Transverse colon (tissue), 4 donors: Measurements from ENCODE around the gene RAB40A. TPM values are rescaled to one million over a fixed set of nuclear protein-coding genes. Genes with fewer than 3 reads are reported as not detected.
"Not testable (repeated sequence)": the region's sequence is repeated elsewhere in the genome, so short reads cannot be mapped to it uniquely, and the experiment has no call there.

ENCODE experiments used
- DNase-seq: peaks from one replicate; pipeline ENCODE4 v3.0.0-alpha.2; 2019
- H3K27ac ChIP-seq, 4 donors: fragments of 200-600 bp; sonication (generic); 2 replicates each; pipeline ENCODE4 v1.5.1; 2016 to 2018; ENCODE audit warnings: inconsistent platforms in 4 of 4
- H3K27me3 ChIP-seq: fragments of 200-600 bp; sonication (generic); 2 replicates; pipeline ENCODE4 v1.5.1; 2017; ENCODE audit warnings: inconsistent platforms
- H3K36me3 ChIP-seq, 4 donors: fragments of 200-600 bp; sonication (generic); 2 replicates each; pipeline ENCODE4 v1.5.1; 2017 to 2019; ENCODE audit warnings: inconsistent platforms in 4 of 4
- H3K4me1 ChIP-seq, 4 donors: fragments of 200-600 bp; sonication (generic); 2 replicates each; pipeline ENCODE4 v1.5.1; 2017 to 2020; ENCODE audit warnings: inconsistent platforms in 4 of 4
- H3K4me3 ChIP-seq, 4 donors: fragments of 200-600 bp; sonication (generic); 1 replicate in 1 of 4; 2 replicates in 3 of 4; pipeline versions ENCODE4 v1.5.1 to v1.6.1; 2017 to 2019; ENCODE audit warnings: inconsistent platforms in 4 of 4
- H3K9me3 ChIP-seq, 2 donors: fragments of 200-600 bp; sonication (generic); 2 replicates each; pipeline ENCODE4 v1.5.1; 2017 to 2019; ENCODE audit warnings: inconsistent platforms in 2 of 2
- EP300 ChIP-seq: sonication (generic); formaldehyde crosslinking; IDR thresholded peaks from one replicate; pipeline ENCODE4 v1.6.1; 2017; ENCODE audit warnings: antibody characterized with exemption, low read depth
- POLR2A ChIP-seq: fragments of 450-650 bp; IDR thresholded peaks from one replicate; pipeline ENCODE4 v1.6.1; 2016; ENCODE audit warnings: antibody characterized with exemption, mild to moderate bottlenecking, moderate library complexity
- POLR2AphosphoS5 ChIP-seq, 3 donors: sonication (generic); formaldehyde crosslinking; IDR thresholded peaks; one replicate each; pipeline ENCODE4 v1.6.1; 2016; ENCODE audit warnings: antibody characterized with exemption in 3 of 3
- WGBS, 2 donors: methylation state at CpG; one replicate each; pipeline ENCODE4 v1.1.5; 2018; ENCODE audit warnings: low coverage in 1 of 2; 5-methylcytosine and 5-hydroxymethylcytosine counted together
- in situ Hi-C, 4 donors: fragments of 200-750 bp; cut with MboI; loops; one replicate each; pipeline versions ENCODE4 v1.15.0 to v1.15.1; 2017; ENCODE audit warnings: low sequenced_read_pairs in 3 of 4, low pct_ligation_motif_present in 1 of 4, low pct_unique_long_range_greater_than_20kb in 1 of 4
- intact Hi-C: fragments of 100-400 bp; cut with DNase I; formaldehyde crosslinking; loops from one replicate; pipeline ENCODE4 v1.15.1; 2023; ENCODE audit warnings: low total_unique reads
- total RNA-seq, 4 donors: library from RNA; depleted of rRNA; stranded (reverse); fragments of >200 nt; gene quantifications; one replicate each; pipeline ENCODE4 v1.1.0, GENCODE V29; 2016
- TF ChIP-seq, protein P1 (sequence below), 5 experiments: fragments of 200-600 bp in 3 of 5; fragments of 450-650 bp in 2 of 5; sonication (generic) in 3 of 5; IDR thresholded peaks; 1 replicate in 2 of 5; 2 replicates in 3 of 5; pipeline ENCODE4 v1.5.1; 2016 to 2017; ENCODE audit warnings: antibody characterized with exemption in 5 of 5, inconsistent platforms in 3 of 5, mild to moderate bottlenecking in 2 of 5, moderate library complexity in 1 of 5

The RAB40A gene
- total RNA-seq, 4 donors from 2014 or later, result 0.55 to 1.4 TPM; not detected in 2

DNA sequence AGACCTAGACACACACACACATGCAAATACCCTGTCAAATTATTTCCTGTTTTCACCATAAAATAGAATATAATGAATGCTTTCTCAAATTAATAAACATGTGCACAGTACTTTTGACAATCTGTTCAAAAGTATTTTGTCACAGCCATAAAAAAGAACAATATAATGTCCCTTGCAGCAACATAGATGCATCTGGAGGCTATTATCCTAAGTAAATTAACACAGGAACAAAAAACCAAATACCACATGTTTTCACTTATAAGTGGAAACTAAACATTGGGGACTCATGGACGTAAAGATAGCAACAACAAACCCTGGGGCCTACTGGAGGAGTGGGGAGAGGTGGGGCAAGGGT lies 15.5 kb downstream of the RAB40A start:
- H3K9me3 ChIP-seq, result no peaks in the 10 kb centered on the region
- H3K4me3 ChIP-seq, result no peak overlapping the region
- intact Hi-C loops, result no loop called here
- in situ Hi-C loops, result no loop called here
- TF ChIP-seq EP300, result no peak
- TF ChIP-seq, protein P1, sequence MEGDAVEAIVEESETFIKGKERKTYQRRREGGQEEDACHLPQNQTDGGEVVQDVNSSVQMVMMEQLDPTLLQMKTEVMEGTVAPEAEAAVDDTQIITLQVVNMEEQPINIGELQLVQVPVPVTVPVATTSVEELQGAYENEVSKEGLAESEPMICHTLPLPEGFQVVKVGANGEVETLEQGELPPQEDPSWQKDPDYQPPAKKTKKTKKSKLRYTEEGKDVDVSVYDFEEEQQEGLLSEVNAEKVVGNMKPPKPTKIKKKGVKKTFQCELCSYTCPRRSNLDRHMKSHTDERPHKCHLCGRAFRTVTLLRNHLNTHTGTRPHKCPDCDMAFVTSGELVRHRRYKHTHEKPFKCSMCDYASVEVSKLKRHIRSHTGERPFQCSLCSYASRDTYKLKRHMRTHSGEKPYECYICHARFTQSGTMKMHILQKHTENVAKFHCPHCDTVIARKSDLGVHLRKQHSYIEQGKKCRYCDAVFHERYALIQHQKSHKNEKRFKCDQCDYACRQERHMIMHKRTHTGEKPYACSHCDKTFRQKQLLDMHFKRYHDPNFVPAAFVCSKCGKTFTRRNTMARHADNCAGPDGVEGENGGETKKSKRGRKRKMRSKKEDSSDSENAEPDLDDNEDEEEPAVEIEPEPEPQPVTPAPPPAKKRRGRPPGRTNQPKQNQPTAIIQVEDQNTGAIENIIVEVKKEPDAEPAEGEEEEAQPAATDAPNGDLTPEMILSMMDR (IDR thresholded peaks at IDR 0.05), result no peak
- no peak for TF ChIP-seq POLR2A
- no peak for TF ChIP-seq POLR2AphosphoS5 (IDR thresholded peaks at IDR 0.05)
- no peaks in the 10 kb centered on the region for H3K36me3 ChIP-seq
- DNase-seq, result no peak
- WGBS, 2 donors, result 50% methylated on average over 1 of the region's 1 CpG; no CpG with 5 or more reads in 1 of the 2 donors
- H3K27ac ChIP-seq, result no peak overlapping the region
- H3K4me1 ChIP-seq, result no peaks in the 10 kb centered on the region
- no peaks in the 10 kb centered on the region for H3K27me3 ChIP-seq

DNA sequence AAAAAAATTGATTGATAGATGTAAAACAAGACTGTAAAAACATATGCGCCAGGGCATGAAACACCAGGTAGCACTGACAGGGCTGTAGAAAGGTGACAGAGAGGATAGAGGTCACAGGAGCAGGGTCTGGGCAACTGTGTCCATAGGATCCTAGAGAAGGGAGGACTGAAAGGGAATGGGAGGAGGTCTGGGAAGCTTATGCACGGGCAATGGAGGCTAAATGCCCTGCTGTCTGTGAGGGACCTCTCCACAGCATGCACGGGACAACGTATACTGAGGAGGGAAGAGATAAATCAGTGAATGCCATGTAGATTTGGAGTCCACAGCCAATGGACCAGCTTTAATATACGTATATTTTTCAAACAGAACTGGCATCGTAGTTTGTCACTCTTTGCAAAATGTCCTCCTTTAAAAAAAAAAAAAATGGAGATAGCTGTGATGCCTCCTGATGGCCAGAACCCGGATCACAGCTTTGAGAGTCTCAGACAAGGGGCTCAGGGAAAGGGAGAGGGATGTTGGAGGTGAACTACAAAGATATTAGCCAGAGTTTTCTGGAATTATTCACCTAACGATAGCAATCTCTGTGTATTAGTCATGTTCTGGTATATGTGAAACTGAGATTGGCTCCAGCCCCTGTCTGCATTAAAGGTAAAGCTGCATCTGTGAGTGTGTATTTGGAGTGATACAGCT lies 16.0 kb downstream of the RAB40A start:
- WGBS, 2 donors, result 0 to 65% methylated on average over 1 to 8 of the region's 8 CpGs
- H3K4me1 ChIP-seq, result no peaks in the 10 kb centered on the region
- TF ChIP-seq POLR2A, result no peak
- TF ChIP-seq, protein P1 (IDR thresholded peaks at IDR 0.05), result no peak
- TF ChIP-seq EP300, result no peak
- no peaks in the 10 kb centered on the region for H3K9me3 ChIP-seq
- H3K27me3 ChIP-seq, result no peaks in the 10 kb centered on the region
- no peak for DNase-seq
- intact Hi-C loops, result no loop called here
- no peak overlapping the region for H3K27ac ChIP-seq
- in situ Hi-C loops, result no loop called here
- H3K36me3 ChIP-seq, result no peaks in the 10 kb centered on the region
- no peak overlapping the region for H3K4me3 ChIP-seq

DNA sequence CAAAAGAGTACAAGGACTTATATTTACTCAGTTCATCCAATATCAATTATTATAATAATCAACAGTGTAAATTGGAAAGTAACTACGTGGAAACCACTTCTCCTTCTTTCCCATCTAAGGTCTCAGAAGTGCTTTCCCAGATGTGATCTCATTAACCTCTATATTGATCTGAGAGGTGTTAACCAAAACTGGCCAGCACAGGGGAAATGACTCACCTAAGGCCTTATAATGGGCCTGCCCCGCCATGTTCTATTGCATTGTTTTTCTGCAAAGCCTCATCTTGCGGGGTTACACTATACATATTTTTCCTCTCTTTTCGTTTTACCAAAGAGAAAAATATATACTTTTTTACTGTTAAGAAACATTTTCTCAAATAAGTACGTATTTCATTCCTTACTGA lies 20.5 kb downstream of the RAB40A start:
- whole genome bisulfite sequencing, 2 donors, result 80 to 100% methylated on average over 3 to 5 of the region's 5 CpGs
- intact Hi-C loops, result no loop called here

DNA sequence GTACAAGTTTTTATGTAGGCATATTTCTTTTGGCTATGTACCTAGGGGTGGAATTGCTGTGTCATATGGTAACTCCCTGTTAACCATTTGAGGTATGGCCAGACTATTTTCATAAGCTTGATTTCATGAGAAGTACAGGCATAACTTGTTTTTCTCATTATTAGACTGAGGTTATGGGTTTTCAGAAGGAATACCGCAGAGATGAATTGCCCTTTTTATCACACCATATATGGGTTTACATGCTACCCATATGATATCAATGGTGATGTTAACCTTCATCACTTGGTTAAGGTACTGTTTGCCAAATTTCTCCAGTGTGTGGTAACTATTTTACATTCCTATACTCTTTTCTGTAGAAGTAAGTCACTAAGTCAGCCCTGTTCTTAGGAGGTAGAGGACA lies 23.5 kb downstream of the RAB40A start:
- Histone ChIP-seq H3K27ac (no peak overlapping the region), H3K9me3 (no peaks in the 10 kb centered on the region), H3K27me3 (no peaks in the 10 kb centered on the region), H3K36me3 (no peaks in the 10 kb centered on the region), H3K4me3 (no peak overlapping the region), H3K4me1 (no peaks in the 10 kb centered on the region)
- intact Hi-C loops (no loop called here), in situ Hi-C loops (no loop called here)
- DNase-seq, result no peak
- TF ChIP-seq, protein P1 (IDR thresholded peaks at IDR 0.05), result no peak
- 80% methylated on average over 1 of the region's 1 CpG; no CpG with 5 or more reads in 1 of the 2 donors for WGBS, 2 donors

More for the DNA sequence above, 20.5 kb downstream of the RAB40A start:
- no peaks in the 10 kb centered on the region for H3K9me3 ChIP-seq
- H3K36me3 ChIP-seq, result no peaks in the 10 kb centered on the region
- H3K27me3 ChIP-seq, result no peaks in the 10 kb centered on the region
- in situ Hi-C loops, result no loop called here
- H3K4me1 ChIP-seq, result no peaks in the 10 kb centered on the region
- TF ChIP-seq, protein P1 (IDR thresholded peaks at IDR 0.05), result no peak
- TF ChIP-seq POLR2A (no peak), POLR2AphosphoS5 (IDR thresholded peaks at IDR 0.05) (no peak), EP300 (no peak)
- no peak for DNase-seq
- no peak overlapping the region for H3K4me3 ChIP-seq
- no peak overlapping the region for H3K27ac ChIP-seq

DNA sequence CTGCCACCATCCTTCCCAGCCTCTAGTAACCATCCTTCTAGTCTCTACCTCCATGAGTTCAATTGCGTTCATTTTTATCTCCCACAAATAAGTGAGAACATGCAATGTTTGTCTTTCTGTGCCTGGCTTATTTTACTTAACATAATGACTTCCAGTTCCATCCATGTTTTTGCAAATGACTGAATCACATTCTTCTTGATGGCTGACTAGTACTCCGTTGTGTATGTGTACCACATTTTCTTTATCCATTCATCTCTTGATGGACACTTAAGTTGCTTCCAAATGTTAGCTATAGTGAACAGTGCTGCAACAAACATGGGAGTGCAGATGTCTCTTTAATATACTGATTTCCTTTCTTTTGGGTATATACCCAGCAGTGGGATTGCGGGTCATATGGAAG lies 25.7 kb downstream of the RAB40A start:
- in situ Hi-C loops, intact Hi-C loops, H3K9me3 ChIP-seq, H3K27ac ChIP-seq, DNase-seq, H3K36me3 ChIP-seq, H3K4me1 ChIP-seq, H3K27me3 ChIP-seq, H3K4me3 ChIP-seq: not testable (repeated sequence)
- whole genome bisulfite sequencing, 2 donors, result 85 to 88% methylated on average over 2 to 3 of the region's 3 CpGs
